Activated effector memory CD4-positive, alpha-beta T cell treated with anti-CD3 and anti-CD28 coated beads, Interleukin-2, amount 50 U/mL, for 16 hours (primary cell): ENCODE measurements around the gene TRIM69.
"Not testable (repeated sequence)": the region's sequence is repeated elsewhere in the genome, so short reads cannot be mapped to it uniquely, and the experiment has no call there.

Experiments
- DNase-seq: peaks from one replicate; pipeline ENCODE4 v3.0.0-alpha.2; 2020

The TRIM69 gene

GRCh38 chr15:44736181-44736765 is at the start of gene TRIM69:
TSS of gene TRIM69 (plus strand) at chr15:44736528. CDS start at chr15:44736705, 177 bp downstream.
- DNase-seq = peak; percentile 62

- DNase-seq = not testable (repeated sequence)
Measured at GRCh38 chr15:44689318-44689717, 47.0 kb upstream of the TRIM69 start.

- not testable (repeated sequence) for DNase-seq
Measured at GRCh38 chr15:44690245-44690644, 46.1 kb upstream of the TRIM69 start.

- DNase-seq = no peak
Measured at GRCh38 chr15:44692659-44693058, 43.7 kb upstream of the TRIM69 start.

- DNase-seq = no peak
Measured at GRCh38 chr15:44694416-44694815, 41.9 kb upstream of the TRIM69 start.

GRCh38 chr15:44695294-44695693 is 41.0 kb upstream of the TRIM69 start:
- no peak for DNase-seq

- no peak for DNase-seq
Measured at GRCh38 chr15:44697014-44697413, 39.3 kb upstream of the TRIM69 start.

- DNase-seq = no peak
Measured at GRCh38 chr15:44698641-44699040, 37.7 kb upstream of the TRIM69 start.

- DNase-seq = not testable (repeated sequence)
Measured at GRCh38 chr15:44700676-44701075, 35.7 kb upstream of the TRIM69 start.

GRCh38 chr15:44705986-44706385 is 30.3 kb upstream of the TRIM69 start:
- no peak for DNase-seq

- no peak for DNase-seq
Measured at GRCh38 chr15:44706401-44706800, 29.9 kb upstream of the TRIM69 start.

GRCh38 chr15:44706946-44707636 is 29.2 kb upstream of the TRIM69 start:
- DNase-seq = no peak

GRCh38 chr15:44710236-44711095 is 25.9 kb upstream of the TRIM69 start:
- peak; percentile 73 for DNase-seq

- DNase-seq = peak; percentile 98
Measured at GRCh38 chr15:44711096-44711742, 25.1 kb upstream of the TRIM69 start, which contains the start of the genes B2M and PATL2. TSS of gene B2M (plus strand) at chr15:44711517. CDS start at chr15:44711547, 30 bp downstream. TSS of gene PATL2 (minus strand) at chr15:44711323. CDS start at chr15:44676490, 34,833 bp downstream.

- peak; percentile 88 for DNase-seq
Measured at GRCh38 chr15:44711743-44712345, 24.5 kb upstream of the TRIM69 start.

- peak; percentile 86 for DNase-seq
Measured at GRCh38 chr15:44712346-44713005, 23.9 kb upstream of the TRIM69 start.

GRCh38 chr15:44713006-44713966 is 23.0 kb upstream of the TRIM69 start:
- peak; percentile 63 for DNase-seq

- no peak for DNase-seq
Measured at GRCh38 chr15:44715142-44715796, 21.1 kb upstream of the TRIM69 start.

- no peak for DNase-seq
Measured at GRCh38 chr15:44715797-44716334, 20.5 kb upstream of the TRIM69 start.
